HPDE6-E6E7 (cell line): Measurements from ENCODE around the gene GFRA1.
"Not testable (repeated sequence)": the region's sequence is repeated elsewhere in the genome, so short reads cannot be mapped to it uniquely, and the experiment has no call there.

Source experiments
- DNase-seq: peaks from one replicate; pipeline ENCODE4 v3.0.0; 2011; ENCODE audit warnings: missing footprints; ENCODE audit errors: extremely low spot score

GFRA1 gene

DNA sequence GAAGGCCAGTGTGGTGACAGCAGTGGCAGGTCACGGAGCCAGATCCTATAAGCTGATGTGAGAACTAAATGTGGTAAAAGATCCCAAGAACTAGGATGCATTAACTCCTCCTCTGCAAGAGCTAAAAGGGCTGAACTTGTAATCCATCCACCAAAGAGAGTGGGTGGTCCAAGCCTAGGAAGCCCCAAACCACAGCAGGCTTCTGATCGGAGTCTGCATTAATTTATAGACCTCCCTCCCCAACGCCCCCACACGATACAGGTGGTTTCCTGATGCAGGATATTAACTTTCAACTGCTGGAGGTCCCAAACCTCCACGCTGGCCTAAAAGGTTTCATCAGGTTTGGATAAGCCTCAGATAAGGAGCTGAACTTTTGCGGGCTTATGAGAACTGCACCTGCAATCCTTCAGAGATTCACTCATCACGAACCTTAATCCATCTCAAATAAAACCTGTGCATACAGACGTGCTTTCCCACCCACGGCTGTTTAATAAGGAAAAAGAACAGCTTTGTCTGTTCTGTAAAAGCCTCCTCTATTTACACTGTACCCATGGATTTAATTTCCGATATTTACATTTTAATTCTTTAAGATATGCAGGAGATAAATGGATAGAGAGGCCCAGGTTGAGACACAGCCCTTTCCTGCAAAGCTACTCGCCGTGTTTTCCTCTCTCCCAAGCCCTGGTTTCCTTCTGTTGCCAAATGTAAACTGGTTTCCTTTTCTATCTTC is 74.9 kb downstream of the GFRA1 start:
- DNase-seq = no peak

DNA sequence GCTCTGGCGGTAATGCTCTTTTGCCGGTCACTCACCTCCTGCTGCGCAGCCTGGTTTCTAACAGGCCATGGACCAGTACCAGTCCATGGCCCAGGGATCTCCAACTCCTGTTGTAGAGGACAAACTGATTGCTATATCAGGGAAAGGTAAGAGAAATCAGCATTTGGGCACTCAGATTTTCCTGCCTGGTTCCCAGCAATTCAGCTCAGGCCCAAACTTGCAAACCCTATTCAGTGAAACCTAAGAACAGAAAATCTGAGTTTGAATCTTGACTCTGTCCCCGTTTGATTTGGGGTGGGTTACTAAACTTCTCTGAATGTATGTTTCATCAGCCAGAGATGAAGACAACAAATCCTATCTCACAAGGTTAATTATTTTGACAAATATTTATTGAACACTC is 77.4 kb downstream of the GFRA1 start:
- DNase-seq = no peak

DNA sequence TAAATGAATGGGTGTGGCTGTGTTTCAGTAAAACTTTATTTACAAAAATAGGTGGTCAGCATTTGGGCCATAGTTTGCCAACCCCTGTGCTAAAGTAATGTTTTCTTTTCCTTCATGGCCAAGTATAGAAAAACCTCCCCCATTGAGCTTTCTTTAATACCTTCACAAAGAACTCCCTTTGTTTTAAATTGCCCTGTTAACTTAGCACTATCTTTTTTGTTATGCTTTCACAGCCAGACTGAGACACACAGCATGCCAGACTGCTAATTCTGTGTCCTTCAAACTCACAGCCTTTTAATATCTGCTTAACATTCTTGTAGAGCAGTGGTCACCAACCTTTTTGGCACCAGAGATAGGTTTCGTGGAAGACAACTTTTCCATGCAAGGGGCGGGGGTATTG is 78.0 kb downstream of the GFRA1 start:
- no peak for DNase-seq

DNA sequence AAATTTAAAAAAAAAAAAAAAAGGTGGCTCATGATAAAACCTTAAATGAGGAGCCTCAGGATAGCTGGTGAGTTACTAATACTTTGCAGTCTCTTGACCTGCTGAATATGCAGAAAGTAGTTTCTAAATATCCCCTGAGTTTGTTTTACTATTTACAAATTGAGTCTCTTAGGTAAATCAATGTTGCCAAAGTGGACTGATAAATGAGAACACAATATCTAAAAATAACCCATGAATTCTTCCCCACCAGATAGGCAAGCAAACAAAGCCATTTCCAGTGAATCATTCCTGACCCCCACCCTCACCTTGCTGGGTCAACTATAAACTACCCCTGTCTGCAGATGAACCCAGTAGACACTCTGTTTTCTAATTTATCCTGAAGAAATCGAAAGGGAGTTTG is 78.9 kb downstream of the GFRA1 start:
- DNase-seq = no peak

DNA sequence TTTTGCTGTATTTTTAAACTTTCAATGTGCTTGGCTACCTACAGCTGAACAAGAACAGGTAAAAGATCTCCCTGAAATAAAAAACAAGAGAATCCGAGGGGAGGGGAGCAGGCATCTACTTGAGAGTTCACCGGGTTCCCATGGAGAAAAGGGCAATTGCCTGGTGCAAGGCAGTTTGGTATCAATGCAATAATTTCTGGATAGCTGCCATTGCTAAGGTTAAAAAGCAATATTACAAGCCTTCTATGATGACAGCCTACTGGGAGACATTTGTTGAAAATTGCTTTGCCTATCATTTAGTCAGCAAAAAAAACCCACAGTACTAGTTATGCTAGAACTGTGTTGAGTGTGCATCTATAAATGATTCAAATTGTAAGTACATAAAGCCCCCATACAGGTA is 82.1 kb downstream of the GFRA1 start:
- no peak for DNase-seq

DNA sequence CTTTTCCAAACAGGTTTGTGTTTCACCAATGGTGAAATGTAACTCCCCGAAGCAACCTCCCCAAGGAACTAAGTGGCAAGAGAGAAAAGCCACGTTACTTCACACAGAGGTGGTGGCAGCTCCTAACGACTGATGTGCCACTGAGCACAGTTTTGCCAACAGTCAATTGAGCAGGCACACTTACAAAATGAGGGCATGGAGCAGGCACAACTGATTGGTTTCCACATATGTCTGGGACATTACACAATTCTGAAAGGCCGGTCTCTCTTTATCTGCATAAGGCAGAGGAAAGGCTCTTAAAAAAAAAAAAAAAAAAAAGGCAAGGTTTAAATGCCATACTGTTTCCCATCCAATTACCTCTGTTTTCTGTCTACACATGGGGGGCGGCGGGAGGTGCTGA is 86.7 kb downstream of the GFRA1 start:
- DNase-seq = no peak

DNA sequence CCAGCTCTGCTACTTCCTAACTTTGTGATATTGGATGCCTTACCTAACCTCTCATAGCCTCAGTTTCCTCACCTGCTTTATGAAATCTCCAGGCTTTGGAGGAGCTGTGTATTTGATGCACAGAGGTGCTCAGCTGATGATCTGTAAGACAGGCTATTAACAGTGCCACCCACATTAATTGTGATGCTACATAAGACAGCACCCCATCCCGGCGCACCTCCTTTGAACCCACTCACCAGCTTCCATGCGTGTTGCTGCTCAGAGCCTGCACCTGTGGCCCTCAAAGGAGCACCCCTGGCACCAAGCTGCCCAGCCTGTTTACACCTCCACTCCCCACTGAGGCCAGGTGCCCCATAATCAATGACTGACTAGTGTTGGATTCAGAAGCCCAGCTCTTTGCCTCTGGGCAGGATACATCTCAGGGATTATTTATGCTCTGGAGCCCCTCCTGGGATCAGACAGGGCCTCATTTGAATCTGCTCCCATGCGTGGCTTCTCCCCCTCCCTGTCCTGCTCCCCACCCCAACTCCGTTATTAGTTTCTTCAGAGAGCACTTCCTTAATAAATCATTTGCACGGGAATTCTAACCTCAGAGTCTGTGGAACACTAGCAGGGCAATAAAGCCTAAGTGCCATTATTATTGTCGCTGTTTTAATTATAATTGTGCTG is 87.7 kb downstream of the GFRA1 start:
- DNase-seq = no peak

DNA sequence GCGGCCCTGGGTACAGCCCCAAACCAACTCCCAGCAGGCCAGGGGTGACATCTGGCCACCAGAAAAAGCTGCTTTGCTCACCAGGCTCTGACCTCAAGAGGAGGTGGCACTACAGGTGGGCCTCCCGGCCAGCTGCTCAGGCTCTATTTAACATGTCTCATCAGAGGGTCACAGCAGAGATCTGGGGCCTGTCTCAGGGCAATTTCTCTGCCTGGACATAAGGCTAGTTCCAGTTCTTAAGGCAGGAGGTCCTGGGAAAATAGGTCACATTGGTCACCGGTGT is 88.6 kb downstream of the GFRA1 start:
- no peak for DNase-seq

DNA sequence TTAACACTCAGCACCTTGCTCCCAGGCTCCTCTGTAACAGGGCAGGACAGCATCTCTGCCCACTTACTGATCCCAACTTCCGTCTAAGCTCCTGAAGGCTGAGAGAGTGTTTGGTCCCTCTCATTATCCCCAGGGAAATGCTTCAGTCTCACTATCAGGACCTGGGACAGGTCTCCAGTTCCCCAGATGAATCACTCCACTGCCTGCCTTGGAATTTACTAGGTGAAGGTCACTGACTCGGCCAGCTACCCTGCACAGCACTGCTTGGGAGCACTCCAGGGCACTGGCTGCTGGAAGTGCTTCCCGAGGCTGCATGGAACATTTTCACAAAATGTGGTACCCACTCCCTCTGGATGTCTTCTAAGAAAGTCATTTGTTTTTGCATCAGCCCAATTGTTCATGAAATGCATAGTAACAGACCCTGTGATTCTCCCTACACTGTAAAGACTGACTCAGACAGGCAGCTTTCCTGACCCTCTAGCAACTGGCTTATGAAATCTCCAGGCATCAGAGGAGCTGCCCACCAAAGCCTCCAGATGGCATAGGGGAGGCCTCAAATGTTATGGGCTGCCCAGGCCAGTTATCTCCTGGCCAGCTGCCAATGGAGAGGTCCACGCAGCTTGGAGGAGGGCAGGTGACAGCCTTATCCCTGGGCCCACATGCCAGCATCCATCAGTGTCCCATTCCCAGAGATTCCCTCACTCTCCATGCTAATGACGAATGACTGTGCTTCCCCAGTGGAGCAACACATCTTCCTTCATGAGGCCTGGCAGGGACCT is 89.1 kb downstream of the GFRA1 start:
- DNase-seq = no peak

DNA sequence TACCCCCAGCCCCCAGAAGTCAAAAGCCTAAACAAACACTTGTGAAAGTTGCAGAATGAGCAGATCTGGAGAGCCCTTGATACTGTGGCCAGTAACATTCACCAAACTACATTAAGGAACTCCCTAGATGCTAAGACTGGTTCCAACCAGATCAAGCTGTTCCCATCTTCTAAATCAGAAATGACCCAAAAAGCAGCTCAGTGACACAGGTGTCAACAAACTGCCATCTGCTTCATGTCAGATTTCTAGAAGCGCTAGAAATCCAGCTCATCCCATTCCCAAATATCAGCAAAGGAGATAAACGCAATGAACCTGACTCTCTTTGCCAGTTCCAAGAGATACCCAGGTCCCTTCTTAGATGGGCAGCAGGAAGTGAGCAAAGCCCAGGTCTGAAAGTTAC is 90.6 kb downstream of the GFRA1 start:
- DNase-seq = no peak

DNA sequence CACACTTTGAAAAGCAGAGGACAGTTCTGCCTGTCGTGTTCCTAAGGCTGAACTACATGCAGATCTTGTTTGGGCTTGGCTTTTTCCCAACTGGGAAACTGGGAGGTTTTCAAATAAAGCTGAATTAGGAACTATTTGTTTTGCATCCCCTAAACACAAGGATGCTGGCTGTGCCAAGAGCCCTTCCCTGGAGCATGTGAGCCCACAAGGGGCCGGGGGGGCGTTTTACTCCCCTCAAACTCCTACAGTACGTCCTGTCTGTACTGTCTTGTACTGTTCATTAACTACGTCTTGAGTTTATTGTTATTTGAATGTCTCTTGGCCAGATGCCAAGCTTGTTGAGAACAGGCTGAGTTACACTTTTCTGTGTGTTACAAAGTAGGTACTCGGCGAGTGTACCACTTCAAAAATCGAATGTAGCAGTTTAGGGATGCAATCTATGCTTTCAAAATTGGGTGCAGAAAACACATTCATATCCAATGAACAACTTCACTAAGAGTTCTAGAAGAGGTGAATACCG is 94.9 kb downstream of the GFRA1 start:
- no peak for DNase-seq

DNA sequence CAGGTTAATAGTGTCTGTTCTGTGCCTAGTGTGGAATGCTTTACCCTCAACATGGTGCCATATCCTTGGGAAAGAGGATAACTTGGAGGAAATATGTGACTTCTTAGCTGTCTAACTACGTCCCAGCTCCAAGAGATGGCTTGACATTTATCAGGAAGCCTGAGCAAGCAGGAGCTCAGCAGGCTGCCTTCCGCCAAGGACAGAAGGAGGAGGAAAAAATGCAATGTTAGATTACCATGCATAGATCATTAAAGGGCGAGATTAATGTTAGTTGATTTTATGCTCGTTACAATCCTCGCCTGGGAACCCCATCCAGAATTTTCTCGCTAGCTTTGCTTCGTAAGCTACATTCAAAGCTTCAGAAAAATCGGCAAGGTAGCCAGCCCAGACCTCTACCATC is 97.8 kb downstream of the GFRA1 start:
- DNase-seq = no peak

DNA sequence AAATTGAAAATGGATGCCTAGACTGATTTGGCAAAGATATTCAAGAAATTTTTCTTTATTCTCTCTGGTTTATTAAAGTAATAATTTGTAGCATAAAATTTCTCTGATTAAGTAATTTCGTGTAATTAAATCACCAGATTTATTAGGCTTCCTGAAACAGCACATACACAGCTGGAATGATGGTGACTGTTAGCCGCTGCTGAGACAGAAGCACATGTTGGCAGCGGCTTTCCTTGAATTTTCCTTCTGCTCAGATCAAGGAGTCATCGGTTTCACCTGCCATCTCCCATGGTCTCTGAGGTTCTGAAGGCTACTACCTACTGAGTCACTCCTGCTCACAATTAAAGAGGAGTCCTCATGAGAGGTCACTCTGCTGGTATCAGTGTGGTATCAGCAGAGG is 101.5 kb downstream of the GFRA1 start:
- DNase-seq = no peak

DNA sequence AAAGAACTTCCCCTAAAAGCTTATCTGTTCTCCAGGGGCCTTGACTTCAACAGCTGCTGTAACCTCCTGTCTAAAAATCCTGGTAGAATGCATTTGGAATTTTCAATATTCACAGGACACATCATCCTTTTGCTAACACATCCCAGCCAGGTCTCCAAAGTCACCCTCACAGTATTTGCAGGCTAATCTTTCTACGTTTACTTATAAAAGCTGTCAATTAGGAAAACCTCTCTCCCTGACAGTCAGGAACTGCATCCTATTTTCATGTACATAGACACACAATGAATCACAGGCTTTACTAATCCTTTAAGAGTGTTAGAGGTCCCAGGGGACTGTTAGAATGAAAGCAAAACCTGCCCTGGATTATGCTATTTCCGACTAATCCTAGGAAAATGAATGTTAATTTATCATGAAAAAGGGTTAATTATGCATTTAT is 102.2 kb downstream of the GFRA1 start:
- DNase-seq = no peak

DNA sequence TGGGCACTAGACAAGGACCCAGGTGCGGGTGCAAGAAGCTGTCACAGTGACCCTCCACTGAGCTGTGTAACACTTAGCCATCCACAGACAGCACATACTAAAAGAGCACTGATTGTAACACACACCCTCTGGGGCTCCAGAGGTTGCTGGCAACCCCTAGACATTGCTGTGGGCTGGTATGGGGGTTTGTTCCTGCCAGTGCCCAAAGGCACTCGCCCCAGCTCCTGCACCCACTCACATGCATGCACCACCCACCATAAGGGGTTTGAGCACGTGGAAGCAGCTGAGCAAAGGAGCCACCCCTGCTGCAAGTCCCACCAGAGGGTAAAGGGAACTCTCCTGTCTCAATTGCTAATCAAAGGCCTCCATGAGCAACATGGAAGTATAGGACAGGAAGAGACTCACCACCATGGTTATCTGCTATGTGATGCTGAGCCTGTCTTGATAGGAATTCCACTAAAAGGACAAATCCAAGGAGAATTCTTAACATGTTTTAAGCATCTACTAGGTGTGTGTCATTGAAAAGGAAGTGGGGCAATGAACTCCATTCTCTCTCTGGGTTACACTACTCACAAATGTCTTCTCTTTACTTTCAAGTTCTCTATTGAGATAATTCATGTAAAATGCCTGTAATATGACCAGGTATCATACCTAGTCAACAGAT is 103.1 kb downstream of the GFRA1 start:
- DNase-seq = no peak

DNA sequence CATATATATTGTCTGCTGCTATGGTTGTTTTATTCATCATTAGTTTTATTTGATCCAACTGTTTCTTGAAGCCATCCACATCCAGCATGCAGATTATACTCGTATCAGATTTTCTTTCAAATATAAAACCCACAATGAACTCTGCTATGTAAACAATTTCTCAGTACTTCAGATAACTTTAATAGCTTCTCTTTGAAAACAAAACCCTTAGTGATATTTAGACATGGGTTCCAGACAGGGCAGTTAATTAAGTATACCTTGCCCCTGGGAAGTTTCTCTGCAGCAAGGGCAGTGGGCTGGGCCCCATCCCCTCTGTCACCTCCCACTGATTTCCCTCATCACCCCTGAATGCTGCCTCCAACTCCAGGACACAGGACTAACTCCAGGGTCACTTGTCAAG is 104.3 kb downstream of the GFRA1 start:
- DNase-seq = no peak

DNA sequence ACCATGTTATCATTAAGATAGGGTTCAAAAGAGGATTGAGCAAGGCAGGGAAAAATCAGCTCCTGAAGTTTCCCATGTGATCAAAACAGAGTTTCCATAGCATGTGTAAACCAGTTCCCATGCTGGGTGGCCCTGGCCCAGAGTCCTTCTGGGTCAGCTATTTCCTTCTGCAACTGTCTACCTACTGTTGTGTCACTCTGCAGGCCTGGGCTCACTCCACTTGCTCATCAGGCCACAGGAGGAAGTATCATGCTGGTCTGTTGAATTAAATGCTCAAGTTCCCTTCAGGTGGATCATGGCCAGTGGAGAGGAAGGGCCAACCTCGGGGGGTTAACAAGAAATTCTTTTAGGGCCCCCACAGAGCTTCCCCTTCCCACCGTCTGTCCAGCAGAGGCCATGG is 104.7 kb downstream of the GFRA1 start:
- DNase-seq = no peak

DNA sequence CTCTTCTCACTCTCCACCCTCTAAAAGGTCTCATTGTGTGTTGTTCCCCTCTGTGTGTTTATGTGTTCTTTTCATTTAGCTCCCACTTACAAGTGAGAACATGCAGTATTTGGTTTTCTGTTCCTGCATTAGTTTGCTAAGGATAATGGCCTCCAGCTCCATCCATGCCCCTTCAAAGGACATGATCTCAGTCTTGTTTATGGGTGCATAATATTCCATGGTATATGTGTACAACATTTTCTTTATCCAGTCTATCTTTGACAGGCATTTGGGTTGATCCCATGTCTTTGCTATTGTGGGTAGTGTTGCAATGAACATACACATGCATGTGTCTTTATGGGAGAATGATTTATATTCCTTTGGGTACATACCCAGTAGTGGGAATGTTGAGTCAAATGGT is 107.1 kb downstream of the GFRA1 start:
- DNase-seq = not testable (repeated sequence)

DNA sequence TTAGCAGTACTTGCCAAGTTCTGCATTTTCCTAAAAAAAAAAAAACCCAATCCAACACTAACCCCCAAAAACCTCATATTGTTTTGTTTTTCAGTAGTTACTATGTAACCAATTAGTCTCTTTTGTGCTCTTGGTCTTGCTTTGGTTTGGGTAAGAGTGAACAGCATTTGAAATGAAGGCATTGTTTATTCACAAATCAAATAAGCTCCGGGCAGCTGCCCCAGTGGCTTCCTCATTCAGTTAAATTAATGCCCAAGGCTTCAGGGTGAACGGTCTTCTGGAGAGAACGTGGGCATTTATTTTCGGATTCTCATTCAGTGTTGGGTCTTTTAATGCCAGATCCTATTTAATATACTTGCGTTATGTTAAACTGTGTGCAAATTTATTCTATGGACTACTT is 108.7 kb downstream of the GFRA1 start:
- DNase-seq = no peak

DNA sequence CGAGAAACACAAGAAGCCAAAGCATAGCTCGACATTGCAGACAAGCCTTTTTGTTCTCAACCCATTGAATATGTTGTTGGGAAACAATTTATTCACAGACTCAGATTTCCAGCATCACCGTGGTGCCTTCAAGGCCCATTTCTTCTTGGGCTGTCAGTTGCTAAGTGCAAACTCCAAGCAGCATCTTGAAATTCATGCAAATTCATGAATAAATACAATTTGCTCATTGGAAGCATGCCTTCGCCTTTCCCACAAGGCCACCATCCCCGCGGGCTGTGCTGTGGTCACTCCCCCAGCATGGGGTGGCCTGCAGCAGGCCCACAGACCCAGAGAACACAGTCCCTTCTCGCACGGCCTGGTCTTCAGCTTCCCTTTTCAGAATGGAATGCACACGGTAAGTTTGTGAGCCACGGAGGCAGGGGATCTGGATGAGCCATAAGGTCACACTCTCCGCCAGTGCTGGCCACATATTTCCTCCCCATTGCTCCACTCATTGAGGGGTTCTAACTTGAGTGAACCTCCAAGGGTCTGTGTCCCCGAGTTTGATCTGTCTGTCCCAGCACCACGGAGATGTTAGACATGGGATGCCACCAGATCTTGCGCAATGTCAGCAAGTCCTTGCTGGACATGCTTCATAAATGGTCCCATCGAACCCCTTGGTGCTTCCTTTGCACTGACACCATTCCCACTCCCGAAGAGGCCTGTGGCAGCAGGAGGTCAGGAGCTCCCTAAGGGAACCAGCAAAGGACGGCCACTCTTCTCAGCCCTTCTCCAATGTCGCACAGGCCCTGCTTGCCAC is 109.5 kb downstream of the GFRA1 start:
- no peak for DNase-seq

DNA sequence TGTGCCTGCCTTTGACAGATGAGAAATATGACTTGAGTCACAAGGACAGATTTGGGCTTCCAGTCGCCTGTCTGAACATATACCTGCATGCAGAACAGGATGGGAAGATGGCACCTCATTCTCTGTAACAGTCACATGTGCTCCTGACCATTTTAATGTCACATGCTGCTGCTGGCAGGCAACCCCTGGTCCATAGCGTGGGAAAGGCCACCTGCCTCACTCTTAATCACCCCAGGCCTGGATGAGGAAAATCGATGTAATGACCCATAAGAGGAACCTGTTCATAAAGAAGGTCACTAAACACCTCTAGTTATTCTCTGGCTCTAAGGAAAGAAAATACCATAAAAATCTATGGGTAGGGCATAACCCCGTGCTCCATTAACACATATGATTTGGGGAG is 110.2 kb downstream of the GFRA1 start:
- no peak for DNase-seq

DNA sequence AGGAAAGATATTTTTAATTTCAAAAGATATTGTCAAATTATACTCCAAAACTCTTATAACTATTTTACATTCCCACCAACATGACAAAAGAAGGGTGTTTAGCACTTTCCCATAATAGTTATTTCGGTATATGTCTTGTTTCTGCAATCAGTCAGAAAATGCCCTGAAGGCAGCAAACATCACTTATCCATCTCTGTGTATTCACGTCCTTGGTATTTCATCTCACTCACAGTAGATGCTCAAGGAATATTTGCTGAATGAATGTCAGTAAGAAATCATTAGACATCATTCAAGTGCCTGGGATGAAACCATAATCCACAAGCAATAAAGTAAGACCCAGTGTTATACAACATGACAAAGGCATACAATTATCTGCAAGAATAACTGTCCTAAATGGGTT is 112.7 kb downstream of the GFRA1 start:
- DNase-seq = no peak
